Measurements from ENCODE around the gene DOK5.
"Not testable (repeated sequence)": the region's sequence is repeated elsewhere in the genome, so short reads cannot be mapped to it uniquely, and the experiment has no call there.

Gene DOK5

GRCh38 chr20:54472607-54473006 lies 2.8 kb upstream of the DOK5 start:
- no peak for DNase-seq

DNA sequence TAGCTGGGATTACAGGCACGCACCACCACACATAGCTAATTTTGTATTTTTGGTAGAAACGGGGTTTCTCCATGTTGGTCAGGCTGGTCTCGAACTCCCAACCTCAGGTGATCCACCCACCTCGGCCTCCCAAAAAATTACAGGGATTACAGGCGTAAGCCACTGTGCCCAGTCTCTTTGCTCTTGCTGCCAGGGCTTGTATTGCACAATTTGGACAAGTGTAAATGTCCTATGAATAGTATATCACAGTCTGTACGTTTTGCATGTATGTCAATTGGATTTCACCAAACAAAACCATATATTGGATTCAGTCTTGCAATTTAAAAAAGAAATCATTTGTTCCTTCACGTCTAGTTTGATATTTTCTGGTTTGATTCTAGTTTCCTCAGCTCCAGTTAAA lies 2.1 kb upstream of the DOK5 start:
- no peak for DNase-seq

DNA sequence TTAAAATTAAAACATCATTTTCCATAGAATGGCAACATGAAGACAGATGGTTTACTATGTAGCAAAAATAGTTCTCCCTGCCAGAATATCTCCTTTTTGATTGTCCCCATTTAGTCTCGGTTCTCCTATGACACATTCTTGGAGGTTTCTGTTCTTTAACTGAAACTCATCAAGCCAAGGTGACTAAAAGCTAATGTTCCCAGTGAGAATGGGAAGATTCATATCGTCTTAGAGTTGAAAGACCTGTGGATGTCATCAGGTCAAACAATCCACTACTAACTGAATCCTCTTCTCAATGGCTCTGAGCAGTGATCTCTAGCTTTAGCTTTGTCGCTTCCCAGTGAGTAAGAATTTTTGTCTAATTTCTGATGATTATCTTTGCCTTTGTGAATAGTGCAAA lies 1.3 kb upstream of the DOK5 start:
- no peak for DNase-seq

DNA sequence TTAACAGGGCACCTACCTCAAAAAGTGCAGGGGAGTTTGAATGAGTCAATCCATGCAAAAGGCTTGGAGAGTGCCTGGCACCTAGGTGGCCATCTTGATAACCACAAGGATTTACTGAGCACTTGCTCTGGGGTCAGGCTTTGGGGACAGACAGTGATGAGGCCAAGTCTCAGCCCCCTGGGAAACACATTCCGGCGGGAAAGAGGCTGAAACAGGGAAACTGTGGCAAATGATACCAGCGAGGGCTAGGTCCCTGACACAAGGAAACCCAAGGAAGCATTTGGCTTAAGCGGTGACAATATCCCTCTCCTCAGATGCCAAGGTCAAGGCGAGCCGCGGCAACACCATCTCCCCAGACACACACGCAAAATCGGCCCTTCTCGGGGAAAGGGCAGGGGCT lies 527 bp upstream of the DOK5 start:
- no peak for DNase-seq

- DNase-seq: no peak
These were observed 996 bp downstream of the DOK5 start for GRCh38 chr20:54476169-54477009.

GRCh38 chr20:54477191-54477955 lies 2.0 kb downstream of the DOK5 start:
- DNase-seq: peak; percentile 70

- peak; percentile 26 for DNase-seq
These were observed 3.9 kb downstream of the DOK5 start for GRCh38 chr20:54479138-54479906.

DNA sequence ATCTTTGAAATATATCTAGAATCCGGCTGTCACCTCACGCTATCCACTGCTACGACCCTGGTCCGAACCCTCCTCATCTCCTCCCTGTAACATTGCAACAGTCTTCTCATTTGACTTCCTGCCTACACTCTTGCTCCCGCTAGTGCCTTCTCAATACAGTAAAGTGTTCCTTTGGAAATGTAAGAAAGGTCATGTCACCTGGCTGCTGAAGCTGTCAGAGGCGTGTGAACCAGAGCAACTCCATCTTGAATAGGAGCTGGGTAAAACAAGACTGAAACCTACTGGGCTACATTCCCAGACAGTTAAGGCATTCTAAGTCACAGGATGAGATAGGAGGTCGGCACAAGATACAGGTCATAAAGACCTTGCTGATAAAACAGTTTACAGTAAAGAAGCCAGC lies 4.5 kb downstream of the DOK5 start:
- not testable (repeated sequence) for DNase-seq

DNA sequence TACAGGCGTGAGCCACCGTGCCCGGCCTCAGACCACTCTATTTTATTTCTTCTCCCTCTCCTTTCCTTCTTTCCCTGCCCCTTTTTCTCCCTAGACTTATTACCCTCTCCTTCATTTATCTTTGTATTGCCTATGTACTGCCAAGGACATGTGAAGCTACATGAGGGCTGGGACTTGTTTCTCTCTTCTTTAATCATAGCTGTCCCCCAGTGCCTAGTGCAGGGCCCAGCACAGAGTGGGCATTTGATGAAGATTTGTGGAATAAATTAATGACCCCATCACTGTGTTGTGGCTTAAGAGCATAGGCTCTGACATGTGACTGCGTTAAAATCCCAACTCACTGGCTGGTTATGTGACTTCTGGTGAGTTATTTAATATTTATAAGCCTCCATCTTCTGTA lies 6.0 kb downstream of the DOK5 start:
- no peak for DNase-seq

DNA sequence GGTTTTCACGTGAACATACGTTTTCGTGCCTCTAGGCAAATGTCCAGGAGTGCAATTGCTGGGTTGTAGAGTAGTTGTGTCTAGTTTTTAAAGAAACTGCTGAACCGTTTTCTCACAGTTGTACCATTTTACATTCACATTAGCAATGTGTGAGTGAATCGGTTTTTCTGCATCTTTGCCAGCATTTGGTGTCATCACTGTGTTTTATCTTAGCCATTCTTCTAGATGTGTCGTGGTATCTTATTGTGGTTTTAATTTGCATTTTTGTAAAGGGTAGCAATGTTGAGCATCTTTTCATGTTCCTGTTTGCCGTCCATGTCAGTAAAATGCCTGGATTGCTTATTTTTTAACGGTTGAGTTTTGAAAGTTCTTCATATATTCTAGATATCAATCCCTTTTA lies 10.2 kb downstream of the DOK5 start:
- DNase-seq: peak; percentile 17

DNA sequence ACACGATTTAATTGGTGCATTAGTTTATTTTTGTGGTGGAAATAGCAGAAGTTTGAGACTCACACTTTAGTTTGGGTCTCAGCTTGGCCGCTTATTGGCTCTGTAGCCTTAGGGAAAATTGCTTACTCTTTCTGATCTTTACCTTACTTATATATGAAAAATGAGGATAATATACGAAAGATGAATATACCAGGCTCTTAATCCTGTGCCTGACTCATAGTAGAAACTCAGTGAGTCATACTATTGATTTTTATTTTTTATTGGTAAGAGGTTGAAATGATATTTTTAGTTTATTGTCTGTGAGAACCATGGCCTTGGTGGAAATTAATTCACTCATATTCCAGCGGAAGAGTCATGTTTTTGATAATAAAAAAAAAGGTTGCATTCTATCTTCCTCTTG lies 11.2 kb downstream of the DOK5 start:
- DNase-seq: no peak

DNA sequence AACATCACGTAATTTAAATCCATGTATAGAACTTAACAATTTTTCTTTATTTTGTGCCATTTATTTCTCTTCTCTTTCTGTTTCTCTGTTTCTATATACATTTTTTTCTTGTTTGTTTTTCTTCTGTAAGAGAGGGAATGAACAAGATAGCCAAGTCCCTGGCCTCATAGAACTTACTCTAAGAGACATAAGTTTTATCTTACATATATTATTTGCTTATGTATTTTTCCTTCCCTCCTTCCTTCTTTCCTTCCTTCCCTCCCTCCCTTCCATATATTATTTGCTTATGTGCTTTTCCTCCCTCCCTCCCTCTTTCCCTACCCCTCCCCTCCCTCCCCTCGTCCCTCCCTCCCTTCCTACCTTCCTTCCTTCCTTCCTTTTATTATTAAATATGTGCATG lies 13.0 kb downstream of the DOK5 start:
- no peak for DNase-seq

DNA sequence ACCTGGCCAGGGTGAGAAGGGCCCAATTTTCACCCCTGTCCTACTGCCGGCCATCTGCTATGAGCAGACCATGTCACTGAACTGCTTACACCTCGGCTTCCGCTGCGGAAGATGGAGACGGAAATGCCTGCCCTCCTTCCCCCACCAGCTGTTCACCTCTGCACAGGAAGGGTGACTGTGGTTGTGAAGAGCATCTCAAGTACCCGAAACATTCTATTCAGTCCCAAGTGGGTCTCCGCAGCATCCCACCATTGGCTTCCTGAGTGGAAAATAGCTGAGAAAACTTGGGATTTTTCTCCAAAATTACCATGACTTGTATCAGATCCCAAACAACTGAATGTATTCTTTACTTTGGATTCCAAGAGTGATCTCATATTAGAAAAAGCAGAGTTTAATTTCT lies 16.1 kb downstream of the DOK5 start:
- DNase-seq: no peak

- DNase-seq: no peak
These were observed 19.1 kb downstream of the DOK5 start for GRCh38 chr20:54494303-54495006.

DNA sequence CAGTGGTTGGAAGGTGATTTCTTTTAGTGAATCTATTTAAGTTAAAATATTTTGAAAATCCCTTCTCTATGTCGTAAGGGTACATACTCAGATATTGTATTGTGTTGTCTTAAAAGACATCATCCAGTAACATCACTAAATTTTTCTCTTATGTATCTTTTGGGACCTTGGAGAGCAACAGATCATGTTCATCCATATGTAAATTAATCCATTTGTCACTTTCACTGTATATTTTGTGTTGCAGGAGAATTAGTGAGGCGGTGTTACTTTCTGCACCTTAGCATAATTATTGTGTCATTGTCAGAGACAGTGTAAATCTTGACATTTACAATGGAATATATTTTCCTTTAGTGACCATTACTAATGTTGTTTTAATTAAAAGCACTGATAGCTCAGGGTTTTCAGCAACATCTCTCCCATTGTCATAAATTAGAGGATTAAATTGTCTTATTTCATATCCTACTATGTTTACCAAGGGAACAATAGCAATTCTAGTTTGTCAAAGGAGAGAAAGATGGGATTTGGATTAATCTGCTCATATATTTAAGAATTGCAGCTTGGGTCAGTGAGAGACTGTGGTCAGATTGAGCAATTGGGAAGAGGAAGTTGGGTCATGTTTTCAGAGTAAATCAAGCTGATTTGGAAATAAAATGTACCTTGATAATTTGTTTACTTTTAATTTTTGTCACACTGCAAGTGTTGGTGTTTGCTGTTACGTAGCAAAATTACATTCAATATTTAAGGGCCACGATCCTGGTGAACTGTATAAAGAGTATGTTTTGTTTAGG lies 22.7 kb downstream of the DOK5 start:
- peak; percentile 6 for DNase-seq

DNA sequence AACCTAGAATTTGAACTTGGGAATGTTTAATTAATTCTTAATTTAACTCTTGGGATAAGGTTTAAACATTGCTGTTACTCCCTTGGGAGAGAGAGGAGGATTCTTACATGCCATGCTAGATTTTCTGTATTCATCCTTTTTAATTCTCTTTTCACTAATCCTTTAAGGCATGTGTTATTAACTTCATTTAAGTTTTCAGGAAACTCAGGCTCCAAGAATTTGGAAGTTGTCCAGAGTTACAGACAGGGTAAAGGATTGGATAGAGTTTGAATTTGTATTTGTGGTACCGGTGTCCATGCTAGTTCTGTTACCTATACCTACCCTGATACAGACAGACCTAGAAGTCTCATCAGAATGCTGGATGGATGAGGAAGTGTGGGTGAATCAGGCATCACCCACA lies 23.7 kb downstream of the DOK5 start:
- no peak for DNase-seq

GRCh38 chr20:54502179-54502578 lies 26.8 kb downstream of the DOK5 start:
- peak; percentile 52 for DNase-seq

DNA sequence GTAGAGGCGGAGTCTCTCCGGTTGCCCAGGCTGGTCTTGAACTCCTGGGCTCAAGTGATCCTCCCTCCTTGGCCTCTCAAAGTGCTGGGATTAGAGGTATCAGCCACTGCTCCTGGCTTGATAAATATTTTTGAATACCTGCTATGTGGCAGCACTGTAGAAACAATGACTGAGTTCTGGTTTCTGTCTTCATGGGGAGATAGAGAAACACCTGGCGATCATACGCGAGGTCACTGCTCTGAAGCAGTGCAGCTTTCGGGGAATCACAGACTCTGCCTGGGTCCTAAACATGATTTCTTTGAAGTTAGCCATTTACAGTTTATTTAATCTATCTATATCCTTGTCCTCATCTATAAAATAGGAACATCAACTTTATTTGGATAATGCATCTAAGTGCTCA lies 31.2 kb downstream of the DOK5 start:
- no peak for DNase-seq

DNA sequence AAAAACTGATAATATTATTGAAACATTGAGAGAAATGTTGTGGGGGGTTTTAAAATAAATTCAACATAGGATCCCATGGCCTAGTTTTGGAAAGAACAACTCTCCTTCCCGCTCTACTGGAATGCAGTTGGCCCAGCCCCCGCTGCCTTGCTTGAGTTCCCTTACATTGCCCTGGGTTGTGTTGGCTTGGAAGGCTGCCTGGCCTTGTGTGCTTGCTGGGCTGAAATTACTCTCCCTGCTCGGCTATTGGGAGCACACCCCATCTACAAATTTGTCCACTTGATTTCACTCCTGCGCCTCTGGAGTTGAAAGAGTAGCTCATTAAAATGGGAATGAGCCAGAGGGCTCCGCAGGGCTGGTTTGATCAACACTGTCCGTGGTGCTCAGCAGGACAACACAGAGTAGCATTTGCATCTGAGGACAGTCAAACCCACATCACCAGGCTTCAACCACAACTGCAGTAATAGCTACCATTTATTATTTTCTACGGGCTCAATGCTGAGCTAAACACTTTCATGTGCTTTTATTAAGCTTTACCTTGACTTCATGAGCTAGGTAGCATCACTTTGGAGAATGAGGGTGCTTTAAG lies 35.2 kb downstream of the DOK5 start:
- peak; percentile 8 for DNase-seq

GRCh38 chr20:54512694-54513093 lies 37.3 kb downstream of the DOK5 start:
- no peak for DNase-seq

GRCh38 chr20:54514028-54514607 lies 38.7 kb downstream of the DOK5 start:
- no peak for DNase-seq
